Panc1 (cell line): Measurements from ENCODE around the gene ALDH4A1. TPM values are rescaled to one million over a fixed set of nuclear protein-coding genes. Genes with fewer than 3 reads are reported as not detected.
"Not testable (repeated sequence)": the region's sequence is repeated elsewhere in the genome, so short reads cannot be mapped to it uniquely, and the experiment has no call there.

ENCODE experiments used
- ATAC-seq: fragments of 200-7000 bp; cut with Tn5 transposase; 2 replicates; pipeline ENCODE4 v1.9.1; 2020; ENCODE audit warnings: mild to moderate bottlenecking, moderate library complexity
- BruUV-seq: library from RNA; stranded (reverse); fragments of 400-500 nt; replicated peaks from 2 replicates; lab custom pipeline; 2021; lab: Mats Ljungman, UMichigan
- CTCF ChIA-PET: fragments of 300-600 bp; sonication (Branson Sonifier 250); formaldehyde crosslinking; loops from one replicate; lab custom pipeline; 2022; ENCODE audit warnings: antibody characterized with exemption; lab: Charles Lee
- POLR2A ChIA-PET: fragments of 300-600 bp; sonication (Branson Sonifier 250); formaldehyde crosslinking; loops from one replicate; lab custom pipeline; 2022; ENCODE audit warnings: antibody characterized with exemption; lab: Charles Lee
- DNase-seq: peaks from one replicate; pipeline ENCODE4 v3.0.0-alpha.2; 2010; ENCODE audit warnings: low read depth, low spot score
- H3K27ac ChIP-seq: 2 replicates; pipeline ENCODE4 v1.5.1; 2011; ENCODE audit warnings: mild to moderate bottlenecking, low read length, inconsistent platforms
- H3K27me3 ChIP-seq: fragments of 200-500 bp; sonication (Bioruptor generic); 2 replicates; pipeline ENCODE4 v1.6.0; 2014; ENCODE audit warnings: low read length, inconsistent platforms; ENCODE audit not compliant: control insufficient read depth, insufficient read depth
- H3K36me3 ChIP-seq: fragments of 200-500 bp; sonication (Bioruptor generic); 2 replicates; pipeline ENCODE4 v1.5.1; 2014; ENCODE audit warnings: inconsistent platforms, mild to moderate bottlenecking, low read length, moderate library complexity; ENCODE audit not compliant: control insufficient read depth, insufficient read depth
- H3K4me1 ChIP-seq: 2 replicates; pipeline ENCODE4 v1.5.1; 2011; ENCODE audit warnings: inconsistent platforms, mild to moderate bottlenecking, low read length, moderate library complexity; ENCODE audit not compliant: control insufficient read depth, insufficient read depth
- H3K4me3 ChIP-seq, 2 experiments: 2 replicates each; pipeline ENCODE4 v1.5.1; 2011 to 2012; ENCODE audit warnings: low read depth in 2 of 2, low read length in 2 of 2, mild to moderate bottlenecking in 2 of 2, inconsistent platforms in 1 of 2, moderate library complexity in 1 of 2
- H3K9me3 ChIP-seq: fragments of 200-500 bp; sonication (Bioruptor generic); 2 replicates; pipeline ENCODE4 v1.5.1; 2014; ENCODE audit warnings: low read depth, mild to moderate bottlenecking, inconsistent platforms, low read length, moderate library complexity; ENCODE audit not compliant: control insufficient read depth, insufficient read depth
- POLR2AphosphoS5 ChIP-seq: IDR thresholded peaks from 2 replicates; pipeline ENCODE4 v1.6.1; 2012; ENCODE audit warnings: mild to moderate bottlenecking, low read depth, low read length, moderate library complexity
- SIN3A ChIP-seq: IDR thresholded peaks from 2 replicates; pipeline ENCODE4 v1.6.1; 2012; ENCODE audit warnings: low read depth, mild to moderate bottlenecking, low read length, moderate library complexity, borderline replicate concordance; ENCODE audit not compliant: insufficient read depth
- TCF7L2 ChIP-seq: IDR thresholded peaks from 2 replicates; pipeline ENCODE4 v1.6.1; 2011; ENCODE audit warnings: mild to moderate bottlenecking, low read depth, low read length, inconsistent platforms
- in situ Hi-C: cut with HindIII; loops from 2 replicates; pipeline ENCODE4 v1.10.0; 2016; ENCODE audit warnings: low sequenced_read_pairs, low pct_unique_long_range_greater_than_20kb
- intact Hi-C: fragments of 100-400 bp; cut with micrococcal nuclease; formaldehyde crosslinking; loops from one replicate; pipeline ENCODE4 v1.10.0; 2022; ENCODE audit not compliant: unreplicated experiment
- total RNA-seq: library from RNA; stranded (reverse); gene quantifications from one replicate; pipeline ENCODE4 v1.2.1, GENCODE V29; 2021; ENCODE audit not compliant: unreplicated experiment
- TF ChIP-seq, protein P1 (sequence below), 2 experiments: IDR thresholded peaks; 2 replicates each; pipeline ENCODE4 v1.6.1; 2011 to 2012; ENCODE audit warnings: low read depth in 2 of 2, control low read depth in 1 of 2, low read length in 1 of 2, mild to moderate bottlenecking in 1 of 2, moderate library complexity in 1 of 2; ENCODE audit not compliant: insufficient read depth in 1 of 2
- TF ChIP-seq, protein P2 (sequence below): fragments of 450-650 bp; IDR thresholded peaks from 2 replicates; pipeline ENCODE4 v1.5.1; 2017; ENCODE audit warnings: mild to moderate bottlenecking

ALDH4A1 gene
- total RNA-seq, 1 experiment from 2014 or later: 21.7 TPM

DNA sequence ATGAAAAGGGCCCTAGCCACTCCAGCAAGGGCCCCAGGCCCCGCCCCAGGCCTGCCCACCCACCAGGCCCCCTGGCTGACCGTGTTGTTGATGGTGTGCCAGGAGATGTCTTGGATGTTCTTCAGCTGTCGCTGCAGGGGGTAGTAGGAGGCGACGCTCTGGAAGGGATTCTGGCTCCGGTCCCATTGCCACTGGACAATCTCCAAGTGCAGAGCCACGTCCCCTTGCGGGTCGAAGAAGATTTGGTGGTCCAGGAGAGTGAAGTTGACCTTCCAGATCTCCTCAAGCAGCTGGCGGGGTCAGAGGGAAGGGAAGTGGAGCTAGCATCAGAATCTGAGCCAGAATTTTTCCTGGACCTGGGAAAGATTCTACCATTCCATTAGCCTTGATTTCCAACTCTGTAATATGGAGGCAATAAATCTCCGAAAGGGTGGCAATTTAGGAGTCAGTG, 53.1 kb downstream of the ALDH4A1 start:
- BruUV-seq: no TSS peak
- POLR2A ChIA-PET: no interaction called here
- CTCF ChIA-PET: no interaction called here
- in situ Hi-C loops (no loop called here), intact Hi-C loops (no loop called here)
- DNase-seq (no peak), ATAC-seq (no peak)
- Histone ChIP-seq H3K9me3 (no peaks in the 10 kb centered on the region), H3K4me1 (no peaks in the 10 kb centered on the region), H3K27me3 (peaks cover 5% of the 10 kb centered on the region; the same call in 1 of the 2 replicates), H3K27ac (no peak overlapping the region), H3K4me3 (no peak overlapping the region), H3K36me3 (no peaks in the 10 kb centered on the region)
- TF ChIP-seq, protein P1, sequence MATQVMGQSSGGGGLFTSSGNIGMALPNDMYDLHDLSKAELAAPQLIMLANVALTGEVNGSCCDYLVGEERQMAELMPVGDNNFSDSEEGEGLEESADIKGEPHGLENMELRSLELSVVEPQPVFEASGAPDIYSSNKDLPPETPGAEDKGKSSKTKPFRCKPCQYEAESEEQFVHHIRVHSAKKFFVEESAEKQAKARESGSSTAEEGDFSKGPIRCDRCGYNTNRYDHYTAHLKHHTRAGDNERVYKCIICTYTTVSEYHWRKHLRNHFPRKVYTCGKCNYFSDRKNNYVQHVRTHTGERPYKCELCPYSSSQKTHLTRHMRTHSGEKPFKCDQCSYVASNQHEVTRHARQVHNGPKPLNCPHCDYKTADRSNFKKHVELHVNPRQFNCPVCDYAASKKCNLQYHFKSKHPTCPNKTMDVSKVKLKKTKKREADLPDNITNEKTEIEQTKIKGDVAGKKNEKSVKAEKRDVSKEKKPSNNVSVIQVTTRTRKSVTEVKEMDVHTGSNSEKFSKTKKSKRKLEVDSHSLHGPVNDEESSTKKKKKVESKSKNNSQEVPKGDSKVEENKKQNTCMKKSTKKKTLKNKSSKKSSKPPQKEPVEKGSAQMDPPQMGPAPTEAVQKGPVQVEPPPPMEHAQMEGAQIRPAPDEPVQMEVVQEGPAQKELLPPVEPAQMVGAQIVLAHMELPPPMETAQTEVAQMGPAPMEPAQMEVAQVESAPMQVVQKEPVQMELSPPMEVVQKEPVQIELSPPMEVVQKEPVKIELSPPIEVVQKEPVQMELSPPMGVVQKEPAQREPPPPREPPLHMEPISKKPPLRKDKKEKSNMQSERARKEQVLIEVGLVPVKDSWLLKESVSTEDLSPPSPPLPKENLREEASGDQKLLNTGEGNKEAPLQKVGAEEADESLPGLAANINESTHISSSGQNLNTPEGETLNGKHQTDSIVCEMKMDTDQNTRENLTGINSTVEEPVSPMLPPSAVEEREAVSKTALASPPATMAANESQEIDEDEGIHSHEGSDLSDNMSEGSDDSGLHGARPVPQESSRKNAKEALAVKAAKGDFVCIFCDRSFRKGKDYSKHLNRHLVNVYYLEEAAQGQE (IDR thresholded peaks at IDR 0.05; ENCODE audit: insufficient read depth in 1 of 2, low read depth in 2 of 2, low read length in 1 of 2): no peak
- TF ChIP-seq POLR2AphosphoS5 (no peak), TCF7L2 (no peak), SIN3A (no peak)
- TF ChIP-seq, protein P2, sequence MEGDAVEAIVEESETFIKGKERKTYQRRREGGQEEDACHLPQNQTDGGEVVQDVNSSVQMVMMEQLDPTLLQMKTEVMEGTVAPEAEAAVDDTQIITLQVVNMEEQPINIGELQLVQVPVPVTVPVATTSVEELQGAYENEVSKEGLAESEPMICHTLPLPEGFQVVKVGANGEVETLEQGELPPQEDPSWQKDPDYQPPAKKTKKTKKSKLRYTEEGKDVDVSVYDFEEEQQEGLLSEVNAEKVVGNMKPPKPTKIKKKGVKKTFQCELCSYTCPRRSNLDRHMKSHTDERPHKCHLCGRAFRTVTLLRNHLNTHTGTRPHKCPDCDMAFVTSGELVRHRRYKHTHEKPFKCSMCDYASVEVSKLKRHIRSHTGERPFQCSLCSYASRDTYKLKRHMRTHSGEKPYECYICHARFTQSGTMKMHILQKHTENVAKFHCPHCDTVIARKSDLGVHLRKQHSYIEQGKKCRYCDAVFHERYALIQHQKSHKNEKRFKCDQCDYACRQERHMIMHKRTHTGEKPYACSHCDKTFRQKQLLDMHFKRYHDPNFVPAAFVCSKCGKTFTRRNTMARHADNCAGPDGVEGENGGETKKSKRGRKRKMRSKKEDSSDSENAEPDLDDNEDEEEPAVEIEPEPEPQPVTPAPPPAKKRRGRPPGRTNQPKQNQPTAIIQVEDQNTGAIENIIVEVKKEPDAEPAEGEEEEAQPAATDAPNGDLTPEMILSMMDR: no peak

DNA sequence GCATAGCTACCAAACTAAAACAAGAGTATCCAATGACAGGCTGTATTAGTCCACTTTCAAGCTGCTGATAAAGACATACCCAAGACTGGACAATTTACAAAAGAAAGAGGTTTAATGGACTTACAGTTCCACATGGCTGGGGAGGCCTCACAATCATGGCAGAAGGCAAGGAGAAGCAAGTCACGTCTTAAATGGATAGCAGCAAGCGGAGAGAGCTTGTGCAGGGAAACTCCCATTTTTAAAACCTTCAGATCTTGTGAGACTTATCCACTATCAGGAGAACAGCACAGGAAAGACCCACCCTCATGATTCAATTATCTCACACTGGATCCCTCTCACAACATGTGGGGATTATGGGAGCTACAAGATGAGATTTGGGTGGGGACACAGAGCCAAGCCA, 54.6 kb downstream of the ALDH4A1 start:
- H3K4me3 ChIP-seq, H3K27ac ChIP-seq, H3K9me3 ChIP-seq, in situ Hi-C loops, CTCF ChIA-PET, ATAC-seq, BruUV-seq, H3K36me3 ChIP-seq, H3K4me1 ChIP-seq, POLR2A ChIA-PET, H3K27me3 ChIP-seq, intact Hi-C loops, DNase-seq: not testable (repeated sequence)

DNA sequence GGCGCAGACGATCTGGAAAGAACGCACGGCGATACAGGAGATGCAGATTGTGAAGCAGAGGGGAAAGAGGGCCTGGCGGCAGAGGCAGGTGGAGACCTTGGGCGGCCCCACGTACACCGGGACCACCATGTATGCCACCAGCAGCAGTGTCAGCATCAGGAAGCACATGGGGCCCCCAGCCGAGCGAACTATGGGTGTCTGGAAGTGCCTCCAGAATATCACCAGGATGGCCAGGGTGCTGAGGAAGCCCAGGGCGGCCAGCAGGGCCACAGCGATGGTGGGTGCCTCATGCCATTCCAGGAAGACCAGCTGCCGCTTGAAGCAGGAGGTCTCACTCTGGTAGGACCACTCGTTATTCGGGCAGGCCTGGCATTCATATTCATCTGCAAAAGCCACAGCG, 62.2 kb downstream of the ALDH4A1 start:
- Histone ChIP-seq H3K27ac (no peak overlapping the region), H3K27me3 (peaks cover 5% of the 10 kb centered on the region), H3K4me3 (no peak overlapping the region), H3K4me1 (no peaks in the 10 kb centered on the region), H3K36me3 (no peaks in the 10 kb centered on the region), H3K9me3 (no peaks in the 10 kb centered on the region)
- ChIA-PET POLR2A (interaction anchor here (0.6 kb wide), 1 partner anchor 75 kb away, joined by 3 read pairs; no protein-coding TSS in a partner anchor), CTCF (no interaction called here)
- ATAC-seq (no peak), DNase-seq (no peak)
- intact Hi-C loops (no loop called here), in situ Hi-C loops (no loop called here)
- BruUV-seq: no TSS peak
- TF ChIP-seq, protein P1 (IDR thresholded peaks at IDR 0.05; ENCODE audit: insufficient read depth in 1 of 2, low read depth in 2 of 2, low read length in 1 of 2): no peak
- TF ChIP-seq POLR2AphosphoS5 (no peak), TCF7L2 (no peak), SIN3A (no peak)
- TF ChIP-seq, protein P2: no peak
